OCI-LY7 (cell line): ENCODE results near the gene ZNF438. TPM values are rescaled to one million over a fixed set of nuclear protein-coding genes. Genes with fewer than 3 reads are reported as not detected.

Experiments used
- BruUV-seq: library from RNA; stranded (reverse); fragments of 400-500 nt; replicated peaks from 2 replicates; lab custom pipeline; 2021; lab: Mats Ljungman, UMichigan
- CTCF ChIA-PET: fragments of 300-600 bp; sonication (Branson Sonifier 250); formaldehyde crosslinking; loops from one replicate; lab custom pipeline; 2022; ENCODE audit warnings: antibody characterized with exemption; ENCODE audit not compliant: unreplicated experiment; lab: Charles Lee
- POLR2A ChIA-PET: fragments of 300-600 bp; sonication (Branson Sonifier 250); formaldehyde crosslinking; loops from one replicate; lab custom pipeline; 2022; ENCODE audit warnings: antibody characterized with exemption; lab: Charles Lee
- DNase-seq: peaks from one replicate; pipeline ENCODE4 v3.0.0-alpha.2; 2015; ENCODE audit warnings: low spot score
- H2AFZ ChIP-seq: fragments of 200-600 bp; sonication (generic), shearing (Covaris generic); 2 replicates; pipeline ENCODE4 v1.6.1; 2014; ENCODE audit warnings: mild to moderate bottlenecking, antibody characterized with exemption, low read length, moderate library complexity
- H3K27ac ChIP-seq: fragments of 200-600 bp; sonication (generic); 2 replicates; pipeline ENCODE4 v1.5.1; 2014; ENCODE audit warnings: mixed run types, low read depth, mild to moderate bottlenecking, moderate library complexity, low read length, inconsistent platforms; ENCODE audit not compliant: poor library complexity, severe bottlenecking
- H3K36me3 ChIP-seq: fragments of 200-600 bp; sonication (generic); 2 replicates; pipeline ENCODE4 v1.6.1; 2014; ENCODE audit warnings: mild to moderate bottlenecking, antibody characterized with exemption, low read length, moderate library complexity, mixed read lengths; ENCODE audit not compliant: insufficient read depth
- H3K4me1 ChIP-seq: fragments of 200-600 bp; sonication (generic); 2 replicates; pipeline ENCODE4 v1.5.1; 2014; ENCODE audit warnings: mild to moderate bottlenecking, low read length; ENCODE audit not compliant: insufficient read depth, poor library complexity, severe bottlenecking
- H3K4me2 ChIP-seq: fragments of 200-600 bp; sonication (generic); 2 replicates; pipeline ENCODE4 v1.6.1; 2014; ENCODE audit warnings: mild to moderate bottlenecking, low read length
- H3K4me3 ChIP-seq: fragments of 200-600 bp; sonication (generic); 2 replicates; pipeline ENCODE4 v1.5.1; 2014; ENCODE audit warnings: mild to moderate bottlenecking, low read depth, low read length; ENCODE audit not compliant: poor library complexity, severe bottlenecking
- H3K79me2 ChIP-seq: fragments of 200-600 bp; sonication (generic); 2 replicates; pipeline ENCODE4 v1.6.1; 2016; ENCODE audit warnings: low read depth, mild to moderate bottlenecking, low read length, moderate library complexity, mixed read lengths; ENCODE audit not compliant: insufficient read depth
- H3K9me2 ChIP-seq: fragments of 200-600 bp; sonication (generic); 2 replicates; pipeline ENCODE4 v1.6.1; 2016; ENCODE audit warnings: mild to moderate bottlenecking, low read length, mixed read lengths; ENCODE audit not compliant: insufficient read depth
- H3K9me3 ChIP-seq: fragments of 200-600 bp; sonication (generic); 2 replicates; pipeline ENCODE4 v1.6.1; 2014; ENCODE audit warnings: mild to moderate bottlenecking, mixed run types, low read length, mixed read lengths
- H4K20me1 ChIP-seq: fragments of 200-600 bp; sonication (generic); 2 replicates; pipeline ENCODE4 v1.6.1; 2014; ENCODE audit warnings: mild to moderate bottlenecking, antibody characterized with exemption, low read length, moderate library complexity, mixed read lengths; ENCODE audit not compliant: insufficient read depth
- CTCF ChIP-seq: fragments of 200-600 bp; sonication (generic); conservative IDR thresholded peaks from 2 replicates; pipeline ENCODE4 v1.5.1; 2014; ENCODE audit warnings: mild to moderate bottlenecking, antibody characterized with exemption, low read length, moderate library complexity, mixed read lengths
- EZH2phosphoT487 ChIP-seq: fragments of 200-600 bp; sonication (generic); IDR thresholded peaks from 2 replicates; pipeline ENCODE4 v1.6.1; 2018; ENCODE audit warnings: low read depth, borderline replicate concordance, mild to moderate bottlenecking, mixed run types, antibody characterized with exemption, low read length, moderate library complexity, mixed read lengths
- intact Hi-C: fragments of 100-400 bp; cut with micrococcal nuclease; formaldehyde crosslinking; loops from one replicate; pipeline ENCODE4 v1.10.0; 2022; ENCODE audit not compliant: unreplicated experiment
- total RNA-seq, 2 experiments: library from RNA; depleted of rRNA in 1 of 2; stranded (reverse); fragments of >200 nt in 1 of 2; shearing (Covaris generic) in 1 of 2; gene quantifications; 2 replicates each; pipeline ENCODE4 v1.2.3, GENCODE V29; 2014 to 2022

Gene ZNF438
- total RNA-seq, 2 experiments from 2014 or later = 2.0 to 2.5 TPM

GRCh38 chr10:30878920-30879319, 152.7 kb downstream of the ZNF438 start:
- no peaks in the 10 kb centered on the region for H3K36me3 ChIP-seq
- no peak overlapping the region for H3K27ac ChIP-seq
- H4K20me1 ChIP-seq = no peaks in the 10 kb centered on the region
- H3K4me2 ChIP-seq = no peak overlapping the region
- POLR2A ChIA-PET = interaction anchor here (0.6 to 1.6 kb wide), 2 partner anchors 8 to 178 kb away, joined by 3 to 8 read pairs; no protein-coding TSS in a partner anchor
- H2AFZ ChIP-seq = no peak overlapping the region
- no peaks in the 10 kb centered on the region for H3K9me3 ChIP-seq
- no peaks in the 10 kb centered on the region for H3K9me2 ChIP-seq
- H3K4me3 ChIP-seq = no peak overlapping the region
- intact Hi-C loops = no loop called here
- no peak for DNase-seq
- H3K4me1 ChIP-seq = no peaks in the 10 kb centered on the region
- no peaks in the 10 kb centered on the region for H3K79me2 ChIP-seq
- no TSS peak for BruUV-seq
- CTCF ChIA-PET = no interaction called here
- TF ChIP-seq EZH2phosphoT487 (no peak), CTCF (no peak)

GRCh38 chr10:30877111-30877510, 154.6 kb downstream of the ZNF438 start:
- no peaks in the 10 kb centered on the region for H3K36me3 ChIP-seq
- CTCF ChIA-PET = no interaction called here
- DNase-seq = no peak
- H3K79me2 ChIP-seq = no peaks in the 10 kb centered on the region
- H3K4me3 ChIP-seq = no peak overlapping the region
- H3K4me1 ChIP-seq = no peaks in the 10 kb centered on the region
- TF ChIP-seq EZH2phosphoT487 (no peak), CTCF (no peak)
- POLR2A ChIA-PET = interaction anchor here (0.6 to 0.7 kb wide), 3 partner anchors 17 to 637 kb away, joined by 3 to 7 read pairs (median 3); no protein-coding TSS in a partner anchor
- BruUV-seq = no TSS peak
- H3K9me2 ChIP-seq = no peaks in the 10 kb centered on the region
- no peaks in the 10 kb centered on the region for H4K20me1 ChIP-seq
- H2AFZ ChIP-seq = no peak overlapping the region
- intact Hi-C loops = no loop called here
- no peak overlapping the region for H3K4me2 ChIP-seq
- H3K27ac ChIP-seq = no peak overlapping the region
- H3K9me3 ChIP-seq = no peaks in the 10 kb centered on the region

GRCh38 chr10:30873411-30873810, 158.3 kb downstream of the ZNF438 start:
- Histone ChIP-seq H3K79me2 (no peaks in the 10 kb centered on the region), H2AFZ (no peak overlapping the region), H3K4me3 (no peak overlapping the region), H3K4me2 (no peak overlapping the region), H4K20me1 (no peaks in the 10 kb centered on the region), H3K4me1 (no peaks in the 10 kb centered on the region), H3K36me3 (no peaks in the 10 kb centered on the region), H3K9me2 (no peaks in the 10 kb centered on the region), H3K27ac (no peak overlapping the region), H3K9me3 (no peaks in the 10 kb centered on the region)
- no TSS peak for BruUV-seq
- CTCF ChIA-PET = no interaction called here
- intact Hi-C loops = no loop called here
- TF ChIP-seq EZH2phosphoT487 = no peak
- TF ChIP-seq CTCF = no peak
- no peak for DNase-seq
- POLR2A ChIA-PET = interaction anchor here (0.6 to 1.1 kb wide), 2 partner anchors 72 to 97 kb away, joined by 3 to 5 read pairs; no protein-coding TSS in a partner anchor
